NCI-H1048 (cell line): ENCODE data around the gene GPX4.

Experiments used
- DNase-seq: peaks from one replicate; lab custom pipeline; 2025; lab: John Stamatoyannopoulos, UW

GPX4 gene, protein sequence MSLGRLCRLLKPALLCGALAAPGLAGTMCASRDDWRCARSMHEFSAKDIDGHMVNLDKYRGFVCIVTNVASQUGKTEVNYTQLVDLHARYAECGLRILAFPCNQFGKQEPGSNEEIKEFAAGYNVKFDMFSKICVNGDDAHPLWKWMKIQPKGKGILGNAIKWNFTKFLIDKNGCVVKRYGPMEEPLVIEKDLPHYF

DNA sequence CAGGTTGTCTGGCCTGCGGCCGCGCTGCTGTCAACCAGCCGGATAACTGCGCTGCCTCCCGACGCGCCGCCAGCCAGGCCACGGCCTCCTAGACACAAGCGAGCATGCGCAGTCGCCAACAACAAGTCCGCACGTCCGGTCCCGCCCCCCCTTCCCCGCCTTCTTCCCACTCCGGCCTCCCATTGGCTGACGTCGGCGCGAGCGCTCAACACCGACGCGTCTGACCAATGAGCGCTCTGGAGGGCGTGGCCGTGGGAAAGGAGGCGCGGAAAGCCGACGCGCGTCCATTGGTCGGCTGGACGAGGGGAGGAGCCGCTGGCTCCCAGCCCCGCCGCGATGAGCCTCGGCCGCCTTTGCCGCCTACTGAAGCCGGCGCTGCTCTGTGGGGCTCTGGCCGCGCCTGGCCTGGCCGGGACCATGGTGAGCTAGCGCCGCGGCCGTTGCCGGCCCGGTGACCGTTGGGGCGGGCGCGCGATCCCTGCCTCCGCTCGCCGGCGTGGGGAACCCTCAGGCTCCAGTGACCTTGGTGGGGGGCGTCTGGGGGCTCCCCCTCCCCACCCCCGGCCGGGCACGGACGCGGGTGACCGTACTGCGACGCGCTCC, at the start of gene GPX4:
Gene GPX4, plus strand, starts transcription at position 287 of the 603 bp plus-strand sequence. Its CDS starts 50 bp downstream, at position 337.
- peak; percentile 96 for DNase-seq

DNA sequence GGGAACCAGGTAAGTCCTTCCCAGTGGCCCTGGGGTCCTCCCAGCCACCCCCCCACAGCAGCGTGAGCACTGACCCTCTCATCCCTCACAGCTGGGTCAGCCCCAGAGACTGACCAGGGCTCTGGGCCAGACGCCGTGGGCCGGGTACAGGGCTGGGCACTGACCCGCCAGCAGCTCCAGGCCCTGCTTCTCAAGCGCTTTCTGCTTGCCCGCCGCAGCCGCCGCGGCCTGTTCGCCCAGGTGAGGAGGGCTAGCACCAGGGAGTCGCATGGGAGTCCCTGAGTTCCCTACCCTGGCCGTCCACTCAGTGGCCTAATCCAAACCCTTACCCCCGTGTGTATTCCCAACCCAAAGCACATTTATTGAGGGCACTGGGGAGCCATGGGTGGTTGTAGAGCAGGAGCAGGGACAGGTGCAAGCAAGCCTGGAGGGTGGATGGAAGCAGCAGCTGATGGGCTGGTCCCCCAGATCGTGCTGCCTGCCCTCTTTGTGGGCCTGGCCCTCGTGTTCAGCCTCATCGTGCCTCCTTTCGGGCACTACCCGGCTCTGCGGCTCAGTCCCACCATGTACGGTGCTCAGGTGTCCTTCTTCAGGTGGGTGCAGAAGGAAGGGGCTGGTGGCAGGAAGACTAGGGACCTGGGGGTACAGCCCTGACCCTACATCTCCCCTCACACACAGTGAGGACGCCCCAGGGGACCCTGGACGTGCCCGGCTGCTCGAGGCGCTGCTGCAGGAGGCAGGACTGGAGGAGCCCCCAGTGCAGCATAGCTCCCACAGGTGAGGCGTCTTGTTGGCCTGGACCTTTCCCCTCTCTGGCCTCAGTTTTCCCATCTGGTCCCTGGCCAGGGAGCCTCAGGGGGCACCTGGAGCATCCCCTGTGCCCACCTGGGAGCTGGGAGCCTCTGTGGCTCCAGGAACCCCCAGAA, 49.4 kb upstream of the GPX4 start:
- DNase-seq, result no peak

DNA sequence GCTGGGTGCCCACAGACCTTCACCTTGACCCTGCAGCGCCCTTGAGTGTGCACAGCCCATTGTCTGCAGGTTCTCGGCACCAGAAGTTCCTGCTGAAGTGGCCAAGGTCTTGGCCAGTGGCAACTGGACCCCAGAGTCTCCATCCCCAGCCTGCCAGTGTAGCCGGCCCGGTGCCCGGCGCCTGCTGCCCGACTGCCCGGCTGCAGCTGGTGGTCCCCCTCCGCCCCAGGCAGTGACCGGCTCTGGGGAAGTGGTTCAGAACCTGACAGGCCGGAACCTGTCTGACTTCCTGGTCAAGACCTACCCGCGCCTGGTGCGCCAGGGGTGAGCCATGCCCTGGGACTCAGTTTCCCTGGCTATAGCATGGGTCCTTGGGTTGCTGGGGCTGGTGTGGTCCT, 48.8 kb upstream of the GPX4 start:
- no peak for DNase-seq

DNA sequence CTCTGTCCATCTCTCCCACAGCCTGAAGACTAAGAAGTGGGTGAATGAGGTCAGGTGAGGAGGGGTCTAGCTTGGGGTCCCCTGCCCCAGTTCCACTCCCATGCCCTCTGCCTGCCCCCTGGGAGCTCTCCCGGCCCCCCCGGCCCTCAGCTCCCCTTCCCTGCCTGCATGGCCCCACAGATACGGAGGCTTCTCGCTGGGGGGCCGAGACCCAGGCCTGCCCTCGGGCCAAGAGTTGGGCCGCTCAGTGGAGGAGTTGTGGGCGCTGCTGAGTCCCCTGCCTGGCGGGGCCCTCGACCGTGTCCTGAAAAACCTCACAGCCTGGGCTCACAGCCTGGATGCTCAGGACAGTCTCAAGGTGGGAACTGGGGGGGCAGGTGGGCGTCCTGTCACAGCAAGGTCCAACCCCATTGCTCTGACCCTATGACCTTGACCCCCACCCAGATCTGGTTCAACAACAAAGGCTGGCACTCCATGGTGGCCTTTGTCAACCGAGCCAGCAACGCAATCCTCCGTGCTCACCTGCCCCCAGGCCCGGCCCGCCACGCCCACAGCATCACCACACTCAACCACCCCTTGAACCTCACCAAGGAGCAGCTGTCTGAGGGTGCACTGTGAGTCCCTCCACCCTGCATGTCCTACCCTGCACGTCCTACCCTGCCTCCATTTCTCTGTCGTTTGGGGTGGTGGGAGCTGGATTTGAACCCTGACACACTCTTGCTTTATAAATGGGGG, 47.7 kb upstream of the GPX4 start:
- no peak for DNase-seq

DNA sequence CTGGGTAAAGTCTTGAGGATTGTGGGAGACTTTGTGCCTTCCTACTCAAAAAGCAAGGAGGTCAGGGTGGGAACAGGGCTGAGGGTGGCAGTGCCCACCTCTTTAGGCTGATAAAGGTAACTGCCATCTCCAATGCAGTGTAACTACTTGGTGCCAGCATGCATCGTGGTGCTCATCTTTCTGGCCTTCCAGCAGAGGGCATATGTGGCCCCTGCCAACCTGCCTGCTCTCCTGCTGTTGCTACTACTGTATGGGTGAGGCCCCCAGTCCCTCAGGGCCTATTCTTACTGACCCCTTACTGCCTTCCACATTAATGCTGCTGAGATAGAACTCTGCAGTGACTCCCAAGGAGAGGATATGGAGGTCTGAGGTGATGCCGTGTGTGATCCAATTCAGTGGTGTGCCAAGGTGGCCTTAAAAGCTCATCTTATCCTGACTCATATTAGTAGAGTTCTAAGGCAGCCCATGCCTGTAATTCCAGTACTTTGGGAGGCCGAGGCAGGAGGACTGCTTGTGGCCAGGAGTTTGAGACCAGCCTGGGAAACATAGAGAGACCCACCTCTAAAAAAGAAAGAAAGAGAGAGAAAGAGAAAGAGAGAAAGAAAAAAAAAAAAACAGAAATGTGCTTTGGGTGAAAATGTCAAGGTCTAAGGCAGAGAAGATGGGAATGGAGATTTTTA, 46.5 kb upstream of the GPX4 start:
- DNase-seq, result no peak

DNA sequence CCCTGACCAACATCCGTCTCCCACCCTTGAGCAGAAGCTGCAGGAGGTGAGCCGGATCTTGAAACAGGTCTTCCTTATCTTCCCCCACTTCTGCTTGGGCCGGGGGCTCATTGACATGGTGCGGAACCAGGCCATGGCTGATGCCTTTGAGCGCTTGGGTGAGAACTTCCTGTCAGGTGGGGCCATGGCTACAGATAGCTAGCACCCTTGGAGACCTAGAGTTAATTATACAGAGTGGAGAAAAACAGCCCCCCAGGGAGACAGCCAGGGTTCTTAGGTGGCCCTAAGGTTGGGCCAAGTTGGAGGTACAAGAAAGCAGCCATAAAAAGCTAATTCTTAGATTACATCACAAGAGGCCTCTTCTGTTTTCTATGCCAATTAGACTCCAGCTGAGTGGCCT, 45.7 kb upstream of the GPX4 start:
- no peak for DNase-seq

DNA sequence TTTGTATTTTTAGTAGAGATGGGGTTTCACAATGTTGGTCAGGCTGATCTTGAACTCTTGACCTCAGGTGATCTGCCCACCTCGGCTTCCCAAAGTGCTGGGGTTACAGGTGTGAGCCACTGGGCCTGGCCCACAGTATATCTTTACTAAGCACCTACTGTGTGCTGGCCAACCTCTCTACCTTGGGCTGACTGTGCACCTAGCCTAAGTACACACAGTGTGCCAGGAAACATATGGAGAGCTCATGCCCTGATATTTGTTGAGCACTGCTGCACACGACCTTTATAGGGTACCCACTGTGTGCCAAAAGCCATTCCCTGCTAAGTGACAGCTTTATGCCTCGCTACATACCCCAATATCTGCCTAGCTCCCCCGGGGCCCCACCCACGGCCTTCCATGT, 43.1 kb upstream of the GPX4 start:
- no peak for DNase-seq

DNA sequence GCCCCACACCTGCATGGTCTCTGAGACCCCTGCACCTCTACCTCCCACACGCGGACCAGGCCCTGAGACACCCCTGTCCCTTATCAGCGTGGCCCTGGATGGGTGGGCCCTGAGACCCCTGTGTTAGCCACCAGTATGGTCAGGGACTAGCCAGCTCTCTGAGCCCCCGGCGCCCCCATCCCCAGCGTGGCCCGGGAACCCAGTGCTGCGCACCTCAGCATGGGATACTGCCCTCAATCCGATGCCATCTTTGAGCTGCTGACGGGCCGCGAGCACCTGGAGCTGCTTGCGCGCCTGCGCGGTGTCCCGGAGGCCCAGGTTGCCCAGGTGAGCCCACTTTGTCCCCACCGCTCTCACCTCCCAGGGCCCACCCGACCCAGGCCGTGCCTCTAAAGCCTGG, 41.8 kb upstream of the GPX4 start:
- no peak for DNase-seq

DNA sequence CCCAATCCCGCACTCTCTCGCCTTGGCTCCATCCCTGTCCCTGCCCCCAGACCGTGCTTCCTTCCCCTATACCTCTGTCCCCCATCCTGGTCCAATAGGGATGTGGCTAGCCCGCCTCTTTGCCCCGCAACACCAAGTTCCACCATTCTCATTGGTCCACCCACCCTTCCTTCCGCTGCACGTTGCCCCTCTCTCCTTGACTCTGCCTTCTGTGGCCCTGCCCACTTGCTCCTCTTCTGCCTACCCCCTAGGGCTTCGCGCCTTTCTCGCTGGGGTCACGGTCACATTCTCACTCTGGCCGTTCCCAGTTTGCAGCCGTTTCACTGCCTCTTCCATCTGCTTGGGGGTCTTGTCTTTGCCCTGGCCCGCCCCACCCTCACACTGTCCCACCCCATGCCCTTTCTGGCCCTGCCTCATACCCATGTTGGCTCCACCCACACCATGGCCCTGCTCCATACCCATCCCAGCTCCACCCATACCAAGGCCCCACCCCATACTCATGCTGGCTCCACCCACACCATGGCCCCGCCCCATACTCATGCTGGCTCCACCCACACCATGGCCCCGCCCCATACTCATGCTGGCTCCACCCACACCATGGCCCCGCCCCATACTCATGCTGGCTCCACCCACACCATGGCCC, 41.3 kb upstream of the GPX4 start:
- no peak for DNase-seq

DNA sequence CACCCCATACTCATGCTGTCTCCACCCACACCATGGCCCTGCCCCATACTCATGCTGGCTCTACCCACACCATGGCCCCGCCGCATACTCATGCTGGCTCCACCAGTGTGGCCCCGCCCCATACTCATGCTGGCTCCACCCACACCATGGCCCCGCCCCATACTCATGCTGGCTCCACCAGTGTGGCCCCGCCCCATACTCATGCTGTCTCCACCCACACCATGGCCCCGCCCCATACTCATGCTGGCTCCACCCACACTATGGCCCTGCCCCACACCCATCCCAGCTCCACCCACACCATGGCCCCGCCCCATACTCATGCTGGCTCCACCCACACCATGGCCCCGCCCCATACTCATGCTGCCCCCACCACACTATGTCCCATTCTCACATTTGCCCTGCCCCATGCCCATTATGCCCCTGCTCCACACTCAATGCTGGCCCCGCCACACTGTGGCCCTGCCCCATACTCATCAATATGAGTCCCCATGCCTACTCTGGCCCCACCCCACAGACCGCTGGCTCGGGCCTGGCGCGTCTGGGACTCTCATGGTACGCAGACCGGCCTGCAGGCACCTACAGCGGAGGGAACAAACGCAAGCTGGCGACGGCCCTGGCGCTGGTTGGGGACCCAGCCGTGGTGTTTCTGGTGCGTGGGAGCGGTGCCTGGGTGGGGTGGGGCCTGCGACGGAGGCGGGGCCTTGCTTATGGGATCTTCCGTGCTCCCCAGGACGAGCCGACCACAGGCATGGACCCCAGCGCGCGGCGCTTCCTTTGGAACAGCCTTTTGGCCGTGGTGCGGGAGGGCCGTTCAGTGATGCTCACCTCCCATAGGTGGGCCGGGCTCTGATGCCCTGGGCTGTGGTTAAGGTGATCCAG, 40.5 kb upstream of the GPX4 start:
- DNase-seq, result no peak

DNA sequence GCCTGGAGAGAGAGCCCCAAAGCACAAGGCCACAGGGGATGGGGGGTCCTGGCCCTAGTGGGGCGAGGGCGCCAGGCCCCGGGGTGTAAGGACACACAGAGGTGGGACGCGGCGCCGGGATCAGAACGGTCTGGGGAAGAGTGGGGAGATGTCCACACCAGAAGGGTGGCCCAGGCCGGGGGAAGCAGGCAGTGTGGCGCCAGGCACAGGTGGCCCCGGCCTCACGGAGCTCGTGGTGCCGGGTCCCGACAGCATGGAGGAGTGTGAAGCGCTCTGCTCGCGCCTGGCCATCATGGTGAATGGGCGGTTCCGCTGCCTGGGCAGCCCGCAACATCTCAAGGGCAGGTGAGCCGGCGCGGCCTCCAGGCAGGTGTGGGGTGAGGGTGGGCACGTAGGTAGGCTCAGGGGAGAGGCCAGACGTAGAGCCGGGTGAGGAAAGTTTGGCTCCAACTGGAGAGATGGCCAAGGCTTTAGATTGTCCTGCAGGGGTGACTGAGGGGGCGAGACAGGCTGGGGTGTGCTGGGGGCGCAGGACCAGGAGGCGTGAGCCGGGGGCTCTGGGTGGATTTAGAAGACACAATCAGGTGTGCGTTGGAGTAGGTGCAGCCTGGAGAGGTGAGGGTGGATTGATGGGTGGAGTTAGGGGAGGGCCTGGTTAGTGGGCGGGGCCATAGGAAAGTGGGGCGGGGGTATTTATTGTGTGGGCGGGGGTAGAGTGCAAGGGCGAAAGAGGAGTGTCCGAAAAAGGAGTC, 39.7 kb upstream of the GPX4 start:
- no peak for DNase-seq

DNA sequence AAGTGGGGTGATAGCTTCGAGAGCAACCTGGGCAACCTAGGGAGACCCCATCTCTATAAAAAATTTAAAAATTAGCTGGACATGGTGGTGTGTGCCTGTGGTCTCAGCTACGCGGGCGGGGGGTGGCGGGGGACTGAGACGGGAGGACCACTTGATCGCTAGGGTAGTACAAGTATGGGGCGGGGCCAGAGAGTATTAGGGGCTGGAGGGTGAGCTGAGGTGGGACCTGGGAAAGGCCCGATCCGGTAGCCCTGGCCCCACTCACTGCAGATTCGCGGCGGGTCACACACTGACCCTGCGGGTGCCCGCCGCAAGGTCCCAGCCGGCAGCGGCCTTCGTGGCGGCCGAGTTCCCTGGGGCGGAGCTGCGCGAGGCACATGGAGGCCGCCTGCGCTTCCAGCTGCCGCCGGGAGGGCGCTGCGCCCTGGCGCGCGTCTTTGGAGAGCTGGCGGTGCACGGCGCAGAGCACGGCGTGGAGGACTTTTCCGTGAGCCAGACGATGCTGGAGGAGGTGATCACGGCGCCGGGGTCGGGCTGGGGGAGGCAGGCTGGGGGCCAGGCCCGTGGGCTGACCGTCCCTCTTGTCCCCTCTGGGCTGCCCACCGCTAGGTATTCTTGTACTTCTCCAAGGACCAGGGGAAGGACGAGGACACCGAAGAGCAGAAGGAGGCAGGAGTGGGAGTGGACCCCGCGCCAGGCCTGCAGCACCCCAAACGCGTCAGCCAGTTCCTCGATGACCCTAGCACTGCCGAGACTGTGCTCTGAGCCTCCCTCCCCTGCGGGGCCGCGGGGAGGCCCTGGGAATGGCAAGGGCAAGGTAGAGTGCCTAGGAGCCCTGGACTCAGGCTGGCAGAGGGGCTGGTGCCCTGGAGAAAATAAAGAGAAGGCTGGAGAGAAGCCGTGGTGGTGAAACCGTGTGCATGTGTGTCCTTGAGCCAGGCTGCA, 38.9 kb upstream of the GPX4 start:
- no peak for DNase-seq

DNA sequence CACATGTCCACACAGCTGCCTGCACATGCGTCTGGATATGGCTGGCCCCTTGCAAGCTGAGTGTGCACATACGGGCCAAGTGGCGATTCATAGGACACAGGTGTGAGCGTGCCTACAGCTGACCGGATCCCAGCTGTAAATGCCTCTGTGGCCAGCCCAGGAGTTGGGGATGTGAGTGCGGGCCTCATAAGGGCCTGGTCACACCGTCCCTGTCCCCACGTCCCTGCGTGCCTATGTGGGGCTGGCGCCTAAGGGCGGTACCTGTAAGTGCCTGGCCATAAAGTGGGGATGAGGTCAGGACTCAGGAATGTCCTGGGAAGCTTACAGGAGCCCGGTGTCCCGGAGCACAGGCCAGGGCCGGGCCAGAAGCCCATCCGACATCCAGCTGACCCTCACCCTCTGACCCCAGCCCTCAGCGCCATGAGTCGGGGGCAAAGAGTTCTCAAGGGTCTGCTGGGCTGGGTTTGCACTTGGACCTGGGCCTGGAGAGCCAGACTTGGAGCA, 38.1 kb upstream of the GPX4 start:
- DNase-seq, result no peak

DNA sequence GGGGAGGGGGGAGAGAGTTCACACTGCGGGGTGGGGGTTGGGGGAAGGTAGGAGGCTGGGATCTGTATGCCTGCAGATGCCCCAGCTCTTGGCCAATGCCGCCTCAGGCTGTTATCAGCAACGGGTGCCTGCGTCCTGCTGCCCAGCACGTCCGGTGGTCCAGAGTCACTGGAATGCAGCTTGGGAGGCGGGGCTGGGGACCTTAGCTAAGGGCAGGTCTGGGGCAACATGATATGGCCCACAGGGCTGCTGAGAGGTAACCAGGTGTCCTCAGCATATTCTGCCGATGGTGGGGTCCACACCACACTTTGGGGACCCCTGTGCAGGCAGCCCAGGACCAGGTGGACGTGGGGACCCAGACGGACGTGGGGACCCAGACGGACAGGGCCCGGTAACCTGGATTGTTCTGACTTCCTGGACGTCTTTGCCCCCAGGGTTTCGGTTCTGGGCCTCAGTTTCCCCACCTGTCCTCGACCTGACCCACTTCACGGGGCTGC, 37.5 kb upstream of the GPX4 start:
- no peak for DNase-seq

DNA sequence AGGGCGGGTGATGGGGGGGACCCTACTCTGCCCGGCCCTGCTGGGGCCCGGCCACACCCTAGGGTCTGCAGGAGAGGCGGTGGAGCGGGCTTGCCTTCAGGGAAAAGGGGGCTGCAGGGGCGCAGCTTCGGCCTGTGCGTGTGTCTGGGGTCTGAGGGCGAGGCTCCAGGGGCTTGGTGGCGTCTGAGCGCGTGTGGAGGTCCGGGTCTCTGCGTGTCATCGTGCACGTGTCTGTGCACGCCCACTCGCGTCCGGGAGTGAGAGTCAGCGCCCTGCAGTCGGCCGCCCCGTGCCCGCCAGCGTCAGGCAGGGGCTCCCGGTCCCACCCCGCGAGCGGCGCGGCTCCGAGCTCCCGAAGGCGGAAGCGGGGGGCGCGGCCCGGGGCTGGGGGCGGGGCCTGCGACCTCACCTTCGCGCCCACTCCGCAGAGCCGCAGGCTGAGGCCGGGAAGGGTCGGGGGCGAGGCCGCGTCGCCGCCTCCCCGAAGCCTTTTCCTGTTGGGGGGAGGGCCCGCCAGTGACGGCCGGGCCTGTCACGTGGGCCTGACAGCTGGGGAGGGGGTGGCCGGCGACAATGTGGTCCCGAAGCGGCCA, 37.0 kb upstream of the GPX4 start, which contains the start of gene ARHGAP45:
Gene ARHGAP45, plus strand, starts transcription at position 420 of the 593 bp plus-strand sequence. CDS start 239 bp downstream, outside the sequence.
- DNase-seq, result no peak

DNA sequence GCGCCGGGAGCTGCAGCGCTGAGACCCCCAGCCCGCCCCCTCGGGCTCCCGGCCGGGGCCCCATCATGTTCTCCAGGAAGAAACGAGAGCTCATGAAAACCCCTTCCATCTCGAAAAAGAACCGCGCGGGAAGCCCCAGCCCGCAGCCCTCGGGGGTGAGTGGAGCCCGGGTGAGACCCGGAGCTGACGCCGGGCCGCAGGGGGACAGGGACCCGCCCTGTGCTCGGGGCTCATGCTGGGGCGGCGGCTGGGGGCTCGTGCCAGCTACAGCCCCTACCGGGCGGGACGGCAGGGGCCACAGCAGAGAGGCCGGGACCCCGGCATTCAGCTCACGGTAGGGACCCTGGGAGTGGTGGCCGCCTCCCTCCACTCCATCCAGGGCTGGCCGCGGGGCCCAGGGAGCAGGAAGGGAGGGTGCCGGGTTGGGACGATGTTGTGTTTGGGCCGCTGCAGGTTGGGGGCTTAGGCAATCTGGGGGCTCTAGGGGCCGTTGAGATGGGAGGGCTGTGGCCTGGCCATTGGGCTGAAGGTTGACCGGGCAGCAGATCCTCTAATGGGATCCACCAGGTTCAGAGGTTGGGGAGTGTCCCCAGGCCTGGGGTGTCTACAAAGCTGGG, 36.3 kb upstream of the GPX4 start:
- DNase-seq, result no peak
